ENCODE results near the gene NACC2.

NACC2 gene

DNA sequence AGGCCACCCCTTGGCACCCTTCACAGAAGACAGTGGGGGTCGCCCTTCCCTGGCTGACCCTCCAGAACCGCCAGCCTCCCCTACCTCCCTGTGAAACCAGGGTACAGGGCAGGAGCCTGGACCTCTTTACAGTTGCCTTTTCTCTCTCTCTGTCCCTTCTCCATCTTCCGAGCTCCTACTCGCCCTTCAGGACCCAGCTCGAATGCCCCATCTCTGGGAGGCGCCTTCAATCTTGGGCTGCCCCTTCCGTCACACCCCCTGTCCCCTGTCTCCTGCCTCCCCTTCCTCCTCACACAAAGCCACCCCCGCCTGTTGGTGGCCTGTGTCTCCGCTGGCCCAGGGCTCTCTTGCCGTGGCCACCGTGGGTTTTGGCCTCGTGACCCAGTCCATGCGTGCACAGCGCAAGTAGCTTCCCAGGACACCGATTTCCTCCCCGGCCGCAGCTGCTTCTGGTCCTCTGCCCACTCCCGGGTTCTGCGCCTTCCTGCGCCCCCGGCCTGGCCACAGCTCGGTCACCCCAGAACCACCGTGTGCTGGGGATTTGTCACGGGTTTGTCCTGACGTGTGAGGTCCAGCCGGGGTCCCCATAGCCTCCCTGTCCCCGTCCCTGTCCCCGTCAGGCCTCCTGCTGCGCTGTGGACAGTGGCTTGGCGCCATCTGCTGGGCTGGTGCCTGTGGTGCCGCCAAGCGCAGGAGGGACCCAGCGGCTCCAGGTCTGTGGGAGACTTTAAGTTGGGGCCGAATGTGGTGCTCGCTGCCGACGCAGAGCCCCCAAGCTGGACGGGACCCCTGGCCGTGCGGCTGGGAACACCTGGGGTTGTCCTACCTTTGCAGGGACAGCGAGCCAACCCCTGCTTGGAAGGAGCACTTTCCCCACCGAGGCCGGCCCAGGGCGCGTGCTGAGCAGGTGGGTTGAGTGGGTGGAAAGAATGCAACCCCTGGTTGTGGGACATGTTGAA is 27.6 kb upstream of the NACC2 start:
- TF ChIP-seq, protein P1, sequence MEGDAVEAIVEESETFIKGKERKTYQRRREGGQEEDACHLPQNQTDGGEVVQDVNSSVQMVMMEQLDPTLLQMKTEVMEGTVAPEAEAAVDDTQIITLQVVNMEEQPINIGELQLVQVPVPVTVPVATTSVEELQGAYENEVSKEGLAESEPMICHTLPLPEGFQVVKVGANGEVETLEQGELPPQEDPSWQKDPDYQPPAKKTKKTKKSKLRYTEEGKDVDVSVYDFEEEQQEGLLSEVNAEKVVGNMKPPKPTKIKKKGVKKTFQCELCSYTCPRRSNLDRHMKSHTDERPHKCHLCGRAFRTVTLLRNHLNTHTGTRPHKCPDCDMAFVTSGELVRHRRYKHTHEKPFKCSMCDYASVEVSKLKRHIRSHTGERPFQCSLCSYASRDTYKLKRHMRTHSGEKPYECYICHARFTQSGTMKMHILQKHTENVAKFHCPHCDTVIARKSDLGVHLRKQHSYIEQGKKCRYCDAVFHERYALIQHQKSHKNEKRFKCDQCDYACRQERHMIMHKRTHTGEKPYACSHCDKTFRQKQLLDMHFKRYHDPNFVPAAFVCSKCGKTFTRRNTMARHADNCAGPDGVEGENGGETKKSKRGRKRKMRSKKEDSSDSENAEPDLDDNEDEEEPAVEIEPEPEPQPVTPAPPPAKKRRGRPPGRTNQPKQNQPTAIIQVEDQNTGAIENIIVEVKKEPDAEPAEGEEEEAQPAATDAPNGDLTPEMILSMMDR (IDR thresholded peaks at IDR 0.05; ENCODE audit: insufficient read depth, low read length, poor library complexity, severe bottlenecking): peak; percentile 96
- no peak overlapping the region for H3K4me3 ChIP-seq (replicated peaks; ENCODE audit: low read depth, low read length)
- DNase-seq (ENCODE audit: extremely low read depth, insufficient read length): peak; percentile 69
- H3K27me3 ChIP-seq (replicated peaks; ENCODE audit: control insufficient read depth, insufficient read depth, low read length): peaks cover 2% of the 10 kb centered on the region; the same call in 1 of the 2 replicates
- H3K36me3 ChIP-seq (ENCODE audit: control insufficient read depth, insufficient read depth, low read length): no peaks in the 10 kb centered on the region

DNA sequence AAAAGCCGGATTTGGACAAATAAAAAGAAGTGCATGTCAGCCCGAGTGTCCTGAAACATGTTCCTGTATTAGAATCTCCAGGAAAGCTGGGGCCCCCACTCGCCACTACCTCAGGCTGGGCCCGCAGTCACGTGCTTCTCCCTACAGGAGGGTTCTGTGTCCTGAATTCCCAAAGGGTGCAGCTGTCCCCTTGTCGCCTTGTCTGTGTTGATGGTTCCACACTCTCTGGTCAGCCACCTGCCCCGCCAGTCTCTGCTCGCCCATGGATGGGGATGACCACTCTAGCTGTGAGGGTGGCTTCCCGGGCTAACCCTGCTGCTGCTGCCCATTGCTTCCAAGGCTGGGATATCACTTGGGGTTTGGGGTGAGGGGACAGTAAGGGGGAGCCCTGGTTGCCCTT is 26.7 kb upstream of the NACC2 start:
- H3K27me3 ChIP-seq (replicated peaks; ENCODE audit: control insufficient read depth, insufficient read depth, low read length): no peaks in the 10 kb centered on the region
- no peak for DNase-seq (ENCODE audit: extremely low read depth, insufficient read length)
- no peaks in the 10 kb centered on the region for H3K36me3 ChIP-seq (ENCODE audit: control insufficient read depth, insufficient read depth, low read length)
- TF ChIP-seq, protein P1 (IDR thresholded peaks at IDR 0.05; ENCODE audit: insufficient read depth, low read length, poor library complexity, severe bottlenecking): no peak
- no peak overlapping the region for H3K4me3 ChIP-seq (replicated peaks; ENCODE audit: low read depth, low read length)

DNA sequence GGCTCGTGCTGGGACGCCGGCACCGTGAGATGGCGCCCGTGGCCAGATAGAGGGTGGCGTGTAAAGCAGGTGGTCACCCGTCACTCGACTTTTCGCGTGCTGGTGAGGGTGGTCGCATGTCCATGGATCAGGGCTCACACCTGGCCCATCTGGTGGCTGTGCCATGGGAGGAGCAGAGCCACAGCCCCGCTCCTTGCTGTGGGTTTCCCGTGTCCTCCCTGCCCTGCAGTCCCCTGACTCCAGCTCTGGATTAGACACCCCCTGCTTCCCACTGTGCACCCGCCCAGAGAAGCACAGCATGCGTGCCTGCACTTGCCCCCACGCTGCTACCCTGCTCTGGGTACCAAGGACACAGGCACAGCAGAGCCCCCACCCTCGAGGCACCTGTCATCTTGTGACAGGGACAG is 25.4 kb upstream of the NACC2 start:
- TF ChIP-seq, protein P1 (IDR thresholded peaks at IDR 0.05; ENCODE audit: insufficient read depth, low read length, poor library complexity, severe bottlenecking): no peak
- Histone ChIP-seq H3K27me3 (replicated peaks; ENCODE audit: control insufficient read depth, insufficient read depth, low read length) (no peaks in the 10 kb centered on the region), H3K4me3 (replicated peaks; ENCODE audit: low read depth, low read length) (no peak overlapping the region), H3K36me3 (ENCODE audit: control insufficient read depth, insufficient read depth, low read length) (peaks cover 2% of the 10 kb centered on the region)
- no peak for DNase-seq (ENCODE audit: extremely low read depth, insufficient read length)

- TF ChIP-seq, protein P1 (IDR thresholded peaks at IDR 0.05; ENCODE audit: insufficient read depth, low read length, poor library complexity, severe bottlenecking): no peak
- H3K27me3 ChIP-seq (replicated peaks; ENCODE audit: control insufficient read depth, insufficient read depth, low read length): no peaks in the 10 kb centered on the region
- peaks cover 2% of the 10 kb centered on the region for H3K36me3 ChIP-seq (ENCODE audit: control insufficient read depth, insufficient read depth, low read length)
- DNase-seq (ENCODE audit: extremely low read depth, insufficient read length): no peak
- peak overlapping the region; percentile 83 for H3K4me3 ChIP-seq (replicated peaks; ENCODE audit: low read depth, low read length)
Measured at GRCh38 chr9:136119883-136120393, 24.8 kb upstream of the NACC2 start.

DNA sequence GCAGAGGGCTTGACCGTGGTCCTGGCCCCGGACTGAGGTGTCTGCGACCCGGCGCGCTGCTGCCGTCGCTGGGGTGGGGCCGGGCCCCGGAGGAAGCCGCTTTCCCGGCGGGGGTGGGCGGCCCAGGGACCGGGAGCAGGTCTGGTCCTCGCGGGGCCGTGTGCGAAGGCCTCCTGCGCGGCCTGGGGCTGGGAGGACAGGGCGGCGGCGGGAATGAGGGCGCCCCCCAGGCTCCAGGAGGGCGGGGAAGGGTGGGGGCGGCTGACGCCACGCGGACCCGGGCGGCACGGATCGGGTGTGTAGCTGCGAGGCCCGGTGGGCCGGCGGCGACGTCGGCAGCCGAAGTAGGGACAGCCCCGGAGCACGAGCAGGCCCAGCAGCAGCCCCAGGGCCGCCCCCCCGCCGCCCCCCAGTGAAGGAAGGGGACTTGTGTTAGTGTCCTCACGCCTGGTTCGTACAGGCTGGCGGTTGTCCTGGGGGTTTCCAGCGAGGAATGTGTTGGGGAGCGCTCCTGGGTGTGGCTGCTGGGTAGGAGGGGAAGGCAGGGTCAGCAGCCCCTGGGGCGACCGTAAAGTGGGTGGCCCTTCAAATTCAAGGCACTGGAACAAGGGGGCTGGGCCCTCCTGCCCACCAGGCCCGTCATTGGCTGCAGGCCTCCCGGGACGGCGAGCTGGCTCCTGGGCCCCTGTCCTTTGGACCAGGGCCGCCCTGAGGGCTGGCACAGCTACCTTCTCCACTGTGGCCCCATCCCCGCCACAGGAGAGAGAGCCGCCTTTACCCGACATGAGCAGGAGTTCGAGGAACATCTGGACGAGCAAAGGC is 24.2 kb upstream of the NACC2 start:
- Histone ChIP-seq H3K36me3 (ENCODE audit: control insufficient read depth, insufficient read depth, low read length) (peaks cover 2% of the 10 kb centered on the region), H3K4me3 (replicated peaks; ENCODE audit: low read depth, low read length) (peak overlapping the region; percentile 83), H3K27me3 (replicated peaks; ENCODE audit: control insufficient read depth, insufficient read depth, low read length) (no peaks in the 10 kb centered on the region)
- TF ChIP-seq, protein P1 (IDR thresholded peaks at IDR 0.05; ENCODE audit: insufficient read depth, low read length, poor library complexity, severe bottlenecking): no peak
- no peak for DNase-seq (ENCODE audit: extremely low read depth, insufficient read length)

Data from GM06990 (cell line).